Measurements from ENCODE around the gene PDIA2. TPM values are rescaled to one million over a fixed set of nuclear protein-coding genes. Genes with fewer than 3 reads are reported as not detected.

The PDIA2 gene
- total RNA-seq, 1 donor from 2014 or later, result 0.96 TPM

GRCh38 chr16:287981-288920 lies 5.3 kb downstream of the PDIA2 start:
- H3K9me3 ChIP-seq, result no peaks in the 10 kb centered on the region
- no peak for ATAC-seq
- DNase-seq, result no peak
- TF ChIP-seq CTCF (IDR thresholded peaks at IDR 0.05), result no peak
- H3K4me1 ChIP-seq, result no peaks in the 10 kb centered on the region
- no peak overlapping the region for H3K27ac ChIP-seq
- peaks cover 54% of the 10 kb centered on the region for H3K36me3 ChIP-seq
- H3K27me3 ChIP-seq, result no peaks in the 10 kb centered on the region
- no peak overlapping the region for H3K4me3 ChIP-seq
- intact Hi-C loops (cut with DNase I), result no loop called here

GRCh38 chr16:289395-289997 lies 6.5 kb downstream of the PDIA2 start:
- H3K4me1 ChIP-seq, result no peaks in the 10 kb centered on the region
- intact Hi-C loops (cut with DNase I), result no loop called here
- ATAC-seq (no peak), DNase-seq (no peak)
- H3K27me3 ChIP-seq, result no peaks in the 10 kb centered on the region
- H3K9me3 ChIP-seq, result no peaks in the 10 kb centered on the region
- no peak for TF ChIP-seq CTCF (IDR thresholded peaks at IDR 0.05)
- H3K27ac ChIP-seq, result no peak overlapping the region
- no peak overlapping the region for H3K4me3 ChIP-seq
- H3K36me3 ChIP-seq, result peaks cover 57% of the 10 kb centered on the region

- ATAC-seq (no peak), DNase-seq (no peak)
Observed at GRCh38 chr16:290015-290680, 7.2 kb downstream of the PDIA2 start.

GRCh38 chr16:290681-291405 lies 7.9 kb downstream of the PDIA2 start:
- H3K36me3 ChIP-seq, result peaks cover 57% of the 10 kb centered on the region
- no peak for DNase-seq
- intact Hi-C loops (cut with DNase I), result no loop called here

More at GRCh38 chr16:290015-290680, 7.2 kb downstream of the PDIA2 start:
- H3K9me3 ChIP-seq, result no peaks in the 10 kb centered on the region
- no peaks in the 10 kb centered on the region for H3K27me3 ChIP-seq
- intact Hi-C loops (cut with DNase I), result no loop called here
- TF ChIP-seq CTCF (IDR thresholded peaks at IDR 0.05), result no peak
- no peak overlapping the region for H3K4me3 ChIP-seq
- no peak overlapping the region for H3K27ac ChIP-seq
- no peaks in the 10 kb centered on the region for H3K4me1 ChIP-seq
- H3K36me3 ChIP-seq, result peaks cover 57% of the 10 kb centered on the region

More at GRCh38 chr16:290681-291405, 7.9 kb downstream of the PDIA2 start:
- H3K4me3 ChIP-seq, result no peak overlapping the region
- no peaks in the 10 kb centered on the region for H3K4me1 ChIP-seq
- H3K27me3 ChIP-seq, result no peaks in the 10 kb centered on the region
- no peak for TF ChIP-seq CTCF (IDR thresholded peaks at IDR 0.05)
- no peaks in the 10 kb centered on the region for H3K9me3 ChIP-seq
- no peak overlapping the region for H3K27ac ChIP-seq
- ATAC-seq, result no peak
